K562 (cell line): ENCODE measurements around the gene IL15RA. TPM values are rescaled to one million over a fixed set of nuclear protein-coding genes. Genes with fewer than 3 reads are reported as not detected.
A peak's percentile ranks its signal among the peaks of the same experiment; 100 is the strongest.

Experiments used
- ATAC-seq: fragments of 200-7000 bp; cut with Tn5 transposase; 3 replicates; pipeline ENCODE4 v1.9.1; 2020; ENCODE audit warnings: moderate library complexity
- BruUV-seq: library from RNA; stranded (reverse); fragments of 400-500 nt; replicated peaks from 2 replicates; lab custom pipeline; 2021; lab: Mats Ljungman, UMichigan
- CTCF ChIA-PET: fragments of 300-600 bp; formaldehyde crosslinking; extraction: SDS; loops from one replicate; lab custom pipeline; 2021; ENCODE audit warnings: low intra/inter-chr PET ratio; lab: Yijun Ruan, JAX
- POLR2A ChIA-PET: fragments of 300-600, 350-650 bp; sonication (Branson Sonifier 250); formaldehyde crosslinking; extraction: SDS; loops from one replicate; lab custom pipeline; 2021; ENCODE audit warnings: antibody characterized with exemption, inconsistent platforms; lab: Yijun Ruan, JAX
- DNase-seq, 4 experiments: peaks; one replicate each; pipeline versions ENCODE4 v3.0.0 to v3.0.0-alpha.2; 2011 to 2018; ENCODE audit warnings: low spot score in 3 of 4, mixed read lengths in 3 of 4; ENCODE audit errors: extremely low read depth in 1 of 4
- FAIRE-seq: peaks from 2 replicates; lab custom pipeline; 2011; peaks lifted over from hg19 to GRCh38; lab: Jason Lieb, UNC
- H2AFZ ChIP-seq: 2 replicates; pipeline ENCODE4 v1.6.0; 2011; ENCODE audit warnings: low read depth, low read length, control low read depth, inconsistent platforms
- H3K27ac ChIP-seq: fragments of 200-600 bp; 3 replicates; pipeline ENCODE4 v1.8.0; 2011; ENCODE audit warnings: low read depth, mild to moderate bottlenecking, control low read depth, inconsistent platforms, low read length, moderate library complexity, mixed read lengths; ENCODE audit errors: extremely low read depth
- H3K27me3 ChIP-seq, 2 experiments: fragments of 300-600 bp in 1 of 2; 2 replicates in 1 of 2; 3 replicates in 1 of 2; pipeline versions ENCODE4 v1.6.0 to v1.8.0; 2011; ENCODE audit warnings: inconsistent platforms in 2 of 2, low read length in 2 of 2, mild to moderate bottlenecking in 1 of 2, mixed read lengths in 1 of 2, moderate library complexity in 1 of 2; ENCODE audit not compliant: control insufficient read depth in 2 of 2, insufficient read depth in 2 of 2
- H3K36me3 ChIP-seq: fragments of 300-600 bp; 3 replicates; pipeline ENCODE4 v1.8.0; 2011; ENCODE audit warnings: mild to moderate bottlenecking, low read length, inconsistent platforms; ENCODE audit not compliant: control insufficient read depth, insufficient read depth
- H3K4me1 ChIP-seq, 2 experiments: fragments of 200-600 bp in 1 of 2; replicated peaks in 1 of 2; 2 replicates in 1 of 2; 3 replicates in 1 of 2; pipeline versions ENCODE4 v1.5.1 to v1.8.0; 2011; ENCODE audit warnings: inconsistent platforms in 2 of 2, low read length in 2 of 2, mild to moderate bottlenecking in 1 of 2, mixed read lengths in 1 of 2, moderate library complexity in 1 of 2; ENCODE audit not compliant: control insufficient read depth in 2 of 2, insufficient read depth in 2 of 2
- H3K4me2 ChIP-seq: 2 replicates; pipeline ENCODE4 v1.6.1; 2011; ENCODE audit warnings: low read length, control low read depth, inconsistent platforms, mixed read lengths; ENCODE audit not compliant: insufficient read depth
- H3K4me3 ChIP-seq: fragments of 200-600 bp; sonication (generic), shearing (Covaris generic); 2 replicates; pipeline ENCODE4 v1.5.1; 2016; ENCODE audit warnings: control low read depth, inconsistent platforms
- H3K79me2 ChIP-seq: fragments of 200-600 bp; 3 replicates; pipeline ENCODE4 v1.8.0; 2011; ENCODE audit warnings: low read length, inconsistent platforms; ENCODE audit not compliant: control insufficient read depth, insufficient read depth
- H3K9ac ChIP-seq, 2 experiments: 2 replicates each; pipeline versions ENCODE4 v1.6.0 to v1.6.1; 2011; ENCODE audit warnings: low read depth in 2 of 2, low read length in 2 of 2, control low read depth in 1 of 2, inconsistent platforms in 1 of 2, mild to moderate bottlenecking in 1 of 2, mixed read lengths in 1 of 2; ENCODE audit not compliant: insufficient read depth in 1 of 2
- H3K9me1 ChIP-seq: one replicate; pipeline ENCODE4 v1.6.0; 2011; ENCODE audit warnings: inconsistent platforms, mild to moderate bottlenecking, low read length, moderate library complexity; ENCODE audit not compliant: control insufficient read depth, insufficient read depth
- H3K9me3 ChIP-seq: replicated peaks from 2 replicates; pipeline ENCODE4 v1.5.1; 2011; ENCODE audit warnings: low read depth, low read length, inconsistent platforms; ENCODE audit not compliant: control insufficient read depth, insufficient read depth
- H4K20me1 ChIP-seq: replicated peaks from 2 replicates; pipeline ENCODE4 v1.6.1; 2011; ENCODE audit warnings: low read length, inconsistent platforms, mixed read lengths; ENCODE audit not compliant: control insufficient read depth, insufficient read depth
- BCOR ChIP-seq: fragments of 450-650 bp; IDR thresholded peaks from 2 replicates; pipeline ENCODE4 v1.6.1; 2016
- CBX2 ChIP-seq: fragments of 200-600 bp; sonication (generic); IDR thresholded peaks from one replicate; pipeline ENCODE4 v1.6.1; 2012; ENCODE audit warnings: mild to moderate bottlenecking, low read length, inconsistent platforms; ENCODE audit not compliant: insufficient read depth, poor library complexity, severe bottlenecking
- CXXC5 ChIP-seq: fragments of 250-450 bp; sonication (Bioruptor Pico); IDR thresholded peaks from 2 replicates; pipeline ENCODE4 v1.8.0; 2022; ENCODE audit warnings: inconsistent platforms, mild to moderate bottlenecking, moderate library complexity
- ID3 ChIP-seq, 2 experiments: fragments of 250-450 bp in 1 of 2; fragments of 450-650 bp in 1 of 2; sonication (Bioruptor Pico) in 1 of 2; IDR thresholded peaks; 2 replicates each; pipeline versions ENCODE4 v1.6.1 to v1.8.0; 2016 to 2021; ENCODE audit warnings: mild to moderate bottlenecking in 2 of 2, moderate library complexity in 2 of 2, missing compliant biosample characterization in 1 of 2, missing genetic modification characterization in 1 of 2
- IRF2 ChIP-seq: sonication (generic); formaldehyde crosslinking; IDR thresholded peaks from 2 replicates; pipeline ENCODE4 v1.8.1; 2022; ENCODE audit warnings: mild to moderate bottlenecking, missing genetic modification reagents
- KDM1A ChIP-seq, 2 experiments: fragments of 450-650 bp; IDR thresholded peaks; 2 replicates each; pipeline ENCODE4 v1.6.1; 2016; ENCODE audit warnings: mild to moderate bottlenecking in 2 of 2
- MAFK ChIP-seq: IDR thresholded peaks from 2 replicates; pipeline ENCODE4 v1.6.1; 2011; ENCODE audit warnings: low read length, improper control_type of control experiment
- MTF1 ChIP-seq: fragments of 250-450 bp; sonication (Bioruptor Pico); IDR thresholded peaks from 2 replicates; pipeline ENCODE4 v1.9.0; 2021; ENCODE audit warnings: moderate library complexity, mild to moderate bottlenecking, inconsistent platforms, borderline replicate concordance
- SMAD4 ChIP-seq: fragments of 250-450 bp; sonication (Bioruptor Pico); conservative IDR thresholded peaks from 2 replicates; pipeline ENCODE4 v1.8.0; 2021; ENCODE audit warnings: inconsistent platforms, mild to moderate bottlenecking, moderate library complexity
- SMARCE1 ChIP-seq: fragments of 450-650 bp; IDR thresholded peaks from 2 replicates; pipeline ENCODE4 v1.7.1; 2016; ENCODE audit warnings: mild to moderate bottlenecking
- SUPT5H ChIP-seq: fragments of 450-650 bp; IDR thresholded peaks from 2 replicates; pipeline ENCODE4 v1.6.1; 2016
- TOE1 ChIP-seq, 2 experiments: fragments of 450-650 bp in 1 of 2; sonication (generic) in 1 of 2; formaldehyde crosslinking in 1 of 2; IDR thresholded peaks; 2 replicates each; pipeline versions ENCODE4 v1.7.1 to v1.8.0; 2016 to 2022; ENCODE audit warnings: borderline replicate concordance in 2 of 2, mild to moderate bottlenecking in 2 of 2, antibody characterized with exemption in 1 of 2, inconsistent platforms in 1 of 2, low read depth in 1 of 2, missing genetic modification reagents in 1 of 2, moderate library complexity in 1 of 2
- ZNF311 ChIP-seq: fragments of 250-450 bp; sonication (Bioruptor Pico); IDR thresholded peaks from 2 replicates; pipeline ENCODE4 v1.4.0; 2020; ENCODE audit warnings: mild to moderate bottlenecking, moderate library complexity
- ZNF655 ChIP-seq: fragments of 250-450 bp; sonication (Bioruptor Pico); IDR thresholded peaks from 2 replicates; pipeline ENCODE4 v1.5.0; 2021
- ZNF696 ChIP-seq: fragments of 250-450 bp; sonication (Bioruptor Pico); conservative IDR thresholded peaks from 2 replicates; pipeline ENCODE4 v1.4.0; 2020; ENCODE audit warnings: mild to moderate bottlenecking, moderate library complexity
- WGBS: fragments of 100-300 bp; shearing (Covaris generic); methylation state at CpG from one replicate; pipeline ENCODE4 v1.1.6; 2016; ENCODE audit warnings: low coverage, mixed read lengths; ENCODE audit not compliant: insufficient coverage; ENCODE audit errors: missing lambda C conversion rate; 5-methylcytosine and 5-hydroxymethylcytosine counted together
- in situ Hi-C: fragments of 300-500 bp; cut with MboI; formaldehyde crosslinking; loops from 4 replicates; pipeline ENCODE4 v1.15.0; 2018; ENCODE audit warnings: inconsistent platforms, mixed read lengths
- intact Hi-C: fragments of 100-400 bp; cut with micrococcal nuclease; formaldehyde crosslinking; loops from 2 replicates; pipeline ENCODE4 v1.14.2; 2022
- polyA plus RNA-seq, 8 experiments: library from polyadenylated mRNA; depleted of rRNA in 4 of 8; stranded (reverse) in 5 of 8; unstranded in 3 of 8; fragments of >200 nt; fragmentation: Nextera tagmentation in 2 of 8; fragmentation: Illumina TruSeq in 1 of 8; extraction: Ambion mirVana in 2 of 8; extraction: Trizol in 1 of 8; gene quantifications; 2 replicates each; pipeline versions ENCODE4 v1.2.1 to v1.2.3, GENCODE V29; 2011 to 2014; ENCODE audit warnings: inconsistent platforms in 1 of 8, missing spikeins in 1 of 8
- total RNA-seq, 7 experiments: library from RNA; depleted of rRNA in 6 of 7; stranded (reverse); fragments of >200 nt in 6 of 7; fragmentation: Illumina TruSeq in 2 of 7; extraction: Trizol in 2 of 7; gene quantifications; 2 replicates each; pipeline versions ENCODE4 v1.2.1 to v1.2.3, GENCODE V29; 2011 to 2021; ENCODE audit warnings: low replicate concordance in 1 of 7
- TF ChIP-seq, protein P1 (sequence below), 2 experiments: fragments of 450-650 bp; conservative IDR thresholded peaks; 2 replicates each; pipeline ENCODE4 v1.6.1; 2017; ENCODE audit warnings: mild to moderate bottlenecking in 2 of 2, moderate library complexity in 2 of 2
- TF ChIP-seq, protein P2 (sequence below): IDR thresholded peaks from 2 replicates; pipeline ENCODE4 v1.6.1; 2011; ENCODE audit not compliant: insufficient read length; ENCODE audit errors: extremely low read depth

Gene IL15RA
- total and polyA plus RNA-seq, 9 of the 15 experiments (the other 6 are each of a cell fraction or from before 2014, with no cell fraction given), result 1.2 to 11.7 (median 8.0) TPM

GRCh38 chr10:5940807-5941218 is 36.5 kb downstream of the IL15RA start:
- H3K9me3 ChIP-seq, result no peaks in the 10 kb centered on the region
- H4K20me1 ChIP-seq, result no peaks in the 10 kb centered on the region
- intact Hi-C loops, result no loop called here
- H3K27ac ChIP-seq, result peak overlapping the region; percentile 63
- H3K27me3 ChIP-seq, result no peaks in the 10 kb centered on the region
- WGBS, result 2% methylated on average over 6 of the region's 6 CpGs
- DNase-seq, result peak; percentile 59 to 88 (median 70)
- peak; percentile 83 for ATAC-seq
- H3K79me2 ChIP-seq, result no peaks in the 10 kb centered on the region
- peak overlapping the region; percentile 74 for H2AFZ ChIP-seq
- ChIA-PET CTCF (no interaction called here), POLR2A (interaction anchor here (0.5 kb wide), 1 partner anchor 47 kb away, joined by 3 read pairs; no protein-coding TSS in a partner anchor)
- peak overlapping the region; percentile 20 to 60; a peak in 2 of 4 replicates for H3K9ac ChIP-seq
- peak; percentile 97 for FAIRE-seq
- H3K9me1 ChIP-seq, result no peaks in the 10 kb centered on the region
- H3K36me3 ChIP-seq, result peaks cover 30% of the 10 kb centered on the region
- BruUV-seq, result no TSS peak
- peaks cover 17 to 37% of the 10 kb centered on the region in 2 experiments; a peak in 4 of 5 replicates for H3K4me1 ChIP-seq
- no peak overlapping the region for H3K4me3 ChIP-seq
- peak overlapping the region; percentile 75 for H3K4me2 ChIP-seq
- in situ Hi-C loops, result loop anchor here (25.0 kb wide), 1 partner anchor 446 kb away; no protein-coding TSS in a partner anchor
- no peak for TF ChIP-seq ZNF655
- TF ChIP-seq, protein P1, sequence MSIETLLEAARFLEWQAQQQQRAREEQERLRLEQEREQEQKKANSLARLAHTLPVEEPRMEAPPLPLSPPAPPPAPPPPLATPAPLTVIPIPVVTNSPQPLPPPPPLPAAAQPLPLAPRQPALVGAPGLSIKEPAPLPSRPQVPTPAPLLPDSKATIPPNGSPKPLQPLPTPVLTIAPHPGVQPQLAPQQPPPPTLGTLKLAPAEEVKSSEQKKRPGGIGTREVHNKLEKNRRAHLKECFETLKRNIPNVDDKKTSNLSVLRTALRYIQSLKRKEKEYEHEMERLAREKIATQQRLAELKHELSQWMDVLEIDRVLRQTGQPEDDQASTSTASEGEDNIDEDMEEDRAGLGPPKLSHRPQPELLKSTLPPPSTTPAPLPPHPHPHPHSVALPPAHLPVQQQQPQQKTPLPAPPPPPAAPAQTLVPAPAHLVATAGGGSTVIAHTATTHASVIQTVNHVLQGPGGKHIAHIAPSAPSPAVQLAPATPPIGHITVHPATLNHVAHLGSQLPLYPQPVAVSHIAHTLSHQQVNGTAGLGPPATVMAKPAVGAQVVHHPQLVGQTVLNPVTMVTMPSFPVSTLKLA (conservative IDR thresholded peaks at IDR 0.05), result peak; percentile 30 to 61; a peak in 1 of 4 replicates
- no peak for TF ChIP-seq ZNF311 (CRISPR knock-in tag)
- no peak for TF ChIP-seq MTF1 (CRISPR knock-in tag)
- peak; percentile 72; the same call in 1 of the 2 replicates for TF ChIP-seq SMARCE1
- no peak for TF ChIP-seq CBX2
- 0 out of 2 replicates have a peak, but pooled peaks have one; percentile 35 for TF ChIP-seq SUPT5H
- TF ChIP-seq KDM1A (IDR thresholded peaks at IDR 0.05), result peak in 1 of 2 experiments; percentile 48; a peak in 1 of 4 replicates
- TF ChIP-seq TOE1 (IDR thresholded peaks at IDR 0.05; ENCODE audit: borderline replicate concordance), result 0 out of 2 replicates have a peak, but pooled peaks have one; percentile 64
- no peak for TF ChIP-seq TOE1 (CRISPR knock-in tag; IDR thresholded peaks at IDR 0.05; ENCODE audit: borderline replicate concordance, low read depth)
- TF ChIP-seq MAFK, result no peak; the same call in 1 of the 2 replicates
- peak; percentile 43; the same call in 1 of the 2 replicates for TF ChIP-seq SMAD4 (CRISPR knock-in tag)
- TF ChIP-seq ID3 (CRISPR knock-in tag; IDR thresholded peaks at IDR 0.05), result no peak
- TF ChIP-seq ID3 (tag; IDR thresholded peaks at IDR 0.05), result no peak
- TF ChIP-seq, protein P2, sequence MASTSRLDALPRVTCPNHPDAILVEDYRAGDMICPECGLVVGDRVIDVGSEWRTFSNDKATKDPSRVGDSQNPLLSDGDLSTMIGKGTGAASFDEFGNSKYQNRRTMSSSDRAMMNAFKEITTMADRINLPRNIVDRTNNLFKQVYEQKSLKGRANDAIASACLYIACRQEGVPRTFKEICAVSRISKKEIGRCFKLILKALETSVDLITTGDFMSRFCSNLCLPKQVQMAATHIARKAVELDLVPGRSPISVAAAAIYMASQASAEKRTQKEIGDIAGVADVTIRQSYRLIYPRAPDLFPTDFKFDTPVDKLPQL, result no peak
- TF ChIP-seq BCOR, result no peak
- peak; percentile 69 for TF ChIP-seq CXXC5 (CRISPR knock-in tag)
- TF ChIP-seq ZNF696 (CRISPR knock-in tag), result no peak
- TF ChIP-seq IRF2, result no peak
